Breast epithelium (tissue), 4 donors: ENCODE results near the gene TMEM30B. TPM values are rescaled to one million over a fixed set of nuclear protein-coding genes. Genes with fewer than 3 reads are reported as not detected.

Experiments used
- DNase-seq, 2 donors: peaks; one replicate each; pipeline ENCODE4 v3.0.0-alpha.2; 2019; ENCODE audit warnings: low spot score in 2 of 2
- H3K27ac ChIP-seq, 2 donors: fragments of 200-600 bp; sonication (generic) in 1 of 2; one replicate each; pipeline ENCODE4 v1.5.1; 2016 to 2019; ENCODE audit warnings: mild to moderate bottlenecking in 1 of 2
- H3K27me3 ChIP-seq, 2 donors: fragments of 200-600 bp; sonication (generic) in 1 of 2; one replicate each; pipeline versions ENCODE4 v1.5.1 to v1.6.0; 2017 to 2019; ENCODE audit warnings: control low read depth in 1 of 2, mild to moderate bottlenecking in 1 of 2
- H3K36me3 ChIP-seq: fragments of 200-600 bp; one replicate; pipeline ENCODE4 v1.5.1; 2019
- H3K4me1 ChIP-seq, 2 donors: fragments of 200-600 bp; sonication (generic); one replicate each; pipeline ENCODE4 v1.5.1; 2016 to 2019; ENCODE audit warnings: control low read depth in 1 of 2
- H3K4me3 ChIP-seq, 3 donors: fragments of 200-600 bp; sonication (generic); 1 replicate in 2 of 3; 2 replicates in 1 of 3; pipeline ENCODE4 v1.5.1; 2016 to 2019; ENCODE audit warnings: mild to moderate bottlenecking in 3 of 3, moderate library complexity in 2 of 3
- H3K9me3 ChIP-seq, 2 donors: fragments of 200-600 bp; sonication (generic) in 1 of 2; one replicate each; pipeline ENCODE4 v1.5.1; 2016 to 2019; ENCODE audit warnings: control low read depth in 1 of 2
- POLR2A ChIP-seq: fragments of 450-650 bp; IDR thresholded peaks from one replicate; pipeline ENCODE4 v1.6.1; 2016; ENCODE audit warnings: antibody characterized with exemption, mild to moderate bottlenecking, moderate library complexity
- POLR2AphosphoS5 ChIP-seq, 3 donors: sonication (generic); formaldehyde crosslinking; IDR thresholded peaks; one replicate each; pipeline ENCODE4 v1.6.1; 2017; ENCODE audit warnings: antibody characterized with exemption in 3 of 3
- intact Hi-C: fragments of 100-400 bp; cut with DNase I; formaldehyde crosslinking; loops from one replicate; pipeline ENCODE4 v1.15.1; 2023; ENCODE audit warnings: low total_unique reads
- total RNA-seq, 3 donors: library from RNA; depleted of rRNA; stranded (reverse); fragments of >200 nt; gene quantifications; one replicate each; pipeline ENCODE4 v1.1.0, GENCODE V29; 2016
- TF ChIP-seq, protein P1 (sequence below), 3 donors: fragments of 450-650 bp; IDR thresholded peaks; one replicate each; pipeline ENCODE4 v1.5.1; 2016 to 2017; ENCODE audit warnings: antibody characterized with exemption in 3 of 3, mild to moderate bottlenecking in 3 of 3, moderate library complexity in 3 of 3

TMEM30B gene
- total RNA-seq, 3 donors from 2014 or later = 5.0 to 36.7 (median 20.0) TPM

DNA sequence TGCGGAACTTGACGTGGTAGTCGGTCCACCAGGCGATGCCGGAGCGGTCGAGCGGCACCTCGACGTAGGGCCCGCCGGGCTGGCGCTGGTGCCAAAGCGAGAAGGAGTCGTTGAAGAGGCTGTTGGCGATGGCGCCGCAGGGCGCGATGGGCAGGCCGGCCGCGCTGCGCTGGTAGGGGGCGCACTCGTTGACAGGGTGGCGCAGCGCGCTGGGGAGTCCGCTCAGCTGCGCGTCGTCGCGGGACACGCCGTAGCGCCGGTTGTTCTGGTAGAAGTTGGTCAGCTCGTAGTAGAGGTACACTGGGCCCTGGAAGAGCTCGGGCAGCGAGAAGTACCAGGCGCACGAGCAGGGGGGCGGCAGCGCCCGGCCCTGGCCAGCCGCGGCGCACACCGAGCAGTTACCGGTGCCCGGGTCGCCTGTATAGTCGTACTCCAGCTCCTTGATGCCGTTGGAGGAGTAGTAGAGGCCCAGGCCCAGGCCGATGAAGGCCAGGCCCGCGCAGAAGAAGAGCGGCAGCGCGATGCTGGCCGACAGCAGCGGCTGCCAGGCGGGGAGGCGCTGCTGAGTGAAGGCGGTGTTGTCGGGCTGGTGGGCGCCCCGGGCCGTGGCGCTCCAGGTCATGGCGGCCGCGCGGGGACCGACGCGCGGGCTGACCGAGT, 482 bp downstream of the TMEM30B start:
- intact Hi-C loops = no loop called here
- peaks cover 0 to 4% of the 10 kb centered on the region in 2 donors for H3K9me3 ChIP-seq
- TF ChIP-seq POLR2AphosphoS5 (IDR thresholded peaks at IDR 0.05) (peak; percentile 35 to 63 (median 47)), POLR2A (no peak)
- TF ChIP-seq, protein P1, sequence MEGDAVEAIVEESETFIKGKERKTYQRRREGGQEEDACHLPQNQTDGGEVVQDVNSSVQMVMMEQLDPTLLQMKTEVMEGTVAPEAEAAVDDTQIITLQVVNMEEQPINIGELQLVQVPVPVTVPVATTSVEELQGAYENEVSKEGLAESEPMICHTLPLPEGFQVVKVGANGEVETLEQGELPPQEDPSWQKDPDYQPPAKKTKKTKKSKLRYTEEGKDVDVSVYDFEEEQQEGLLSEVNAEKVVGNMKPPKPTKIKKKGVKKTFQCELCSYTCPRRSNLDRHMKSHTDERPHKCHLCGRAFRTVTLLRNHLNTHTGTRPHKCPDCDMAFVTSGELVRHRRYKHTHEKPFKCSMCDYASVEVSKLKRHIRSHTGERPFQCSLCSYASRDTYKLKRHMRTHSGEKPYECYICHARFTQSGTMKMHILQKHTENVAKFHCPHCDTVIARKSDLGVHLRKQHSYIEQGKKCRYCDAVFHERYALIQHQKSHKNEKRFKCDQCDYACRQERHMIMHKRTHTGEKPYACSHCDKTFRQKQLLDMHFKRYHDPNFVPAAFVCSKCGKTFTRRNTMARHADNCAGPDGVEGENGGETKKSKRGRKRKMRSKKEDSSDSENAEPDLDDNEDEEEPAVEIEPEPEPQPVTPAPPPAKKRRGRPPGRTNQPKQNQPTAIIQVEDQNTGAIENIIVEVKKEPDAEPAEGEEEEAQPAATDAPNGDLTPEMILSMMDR (IDR thresholded peaks at IDR 0.05) = peak in 2 of 3 donors; percentile 53 to 59
- peak; percentile 37 to 72 for DNase-seq
- no peaks in the 10 kb centered on the region for H3K4me1 ChIP-seq
- H3K27ac ChIP-seq = peak overlapping the region; percentile 98
- no peaks in the 10 kb centered on the region for H3K27me3 ChIP-seq
- peak overlapping the region; percentile 56 to 85 (median 75) for H3K4me3 ChIP-seq
- H3K36me3 ChIP-seq = no peaks in the 10 kb centered on the region

GRCh38 chr14:61280092-61280525, 1.0 kb downstream of the TMEM30B start:
- Histone ChIP-seq H3K4me3 (peak overlapping the region; percentile 56 to 85 (median 75)), H3K4me1 (no peaks in the 10 kb centered on the region), H3K27ac (peak overlapping the region; percentile 98), H3K9me3 (peaks cover 0 to 4% of the 10 kb centered on the region in 2 donors), H3K36me3 (no peaks in the 10 kb centered on the region), H3K27me3 (no peaks in the 10 kb centered on the region)
- DNase-seq = peak in 1 of 2 donors; percentile 53
- TF ChIP-seq, protein P1 (IDR thresholded peaks at IDR 0.05) = no peak
- TF ChIP-seq POLR2AphosphoS5 (IDR thresholded peaks at IDR 0.05) = no peak
- no peak for TF ChIP-seq POLR2A
- intact Hi-C loops = no loop called here

GRCh38 chr14:61279082-61279481, 2.1 kb downstream of the TMEM30B start:
- Histone ChIP-seq H3K4me3 (peak overlapping the region in 2 of 3 donors; percentile 75 to 85), H3K36me3 (no peaks in the 10 kb centered on the region), H3K4me1 (no peaks in the 10 kb centered on the region), H3K27me3 (no peaks in the 10 kb centered on the region), H3K27ac (peak overlapping the region; percentile 13 to 98), H3K9me3 (peaks cover 0 to 4% of the 10 kb centered on the region in 2 donors)
- no peak for DNase-seq
- intact Hi-C loops = no loop called here
- TF ChIP-seq, protein P1 (IDR thresholded peaks at IDR 0.05) = no peak
- TF ChIP-seq POLR2AphosphoS5 (IDR thresholded peaks at IDR 0.05) (no peak), POLR2A (no peak)

- peaks cover 0 to 4% of the 10 kb centered on the region in 2 donors for H3K9me3 ChIP-seq
- intact Hi-C loops = no loop called here
- no peak overlapping the region for H3K4me3 ChIP-seq
- no peak overlapping the region for H3K27ac ChIP-seq
- TF ChIP-seq, protein P1 (IDR thresholded peaks at IDR 0.05) = no peak
- no peak for TF ChIP-seq POLR2AphosphoS5 (IDR thresholded peaks at IDR 0.05)
- no peak for TF ChIP-seq POLR2A
- no peaks in the 10 kb centered on the region for H3K27me3 ChIP-seq
- H3K36me3 ChIP-seq = no peaks in the 10 kb centered on the region
- H3K4me1 ChIP-seq = no peaks in the 10 kb centered on the region
- DNase-seq = no peak
Observed at GRCh38 chr14:61277784-61278183, 3.4 kb downstream of the TMEM30B start.

DNA sequence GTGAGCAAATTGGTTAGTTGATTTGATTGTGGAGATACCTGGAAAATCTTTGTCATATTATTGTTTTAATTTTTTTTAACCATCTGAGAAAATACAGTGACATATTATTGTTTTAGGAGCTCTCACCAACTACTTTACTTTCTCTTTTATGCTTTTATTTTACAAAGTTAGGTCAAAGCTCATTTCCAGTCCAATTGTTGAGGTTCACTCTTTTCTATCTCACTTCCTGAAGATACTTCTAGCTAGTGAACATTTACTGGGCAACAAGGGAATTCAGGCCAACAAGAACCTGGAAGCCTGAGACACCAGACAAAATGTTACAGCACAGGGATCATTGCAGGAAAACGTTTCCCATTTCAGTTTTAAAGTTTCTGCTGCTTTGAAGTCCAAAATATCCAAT, 3.9 kb downstream of the TMEM30B start:
- no peak overlapping the region for H3K4me3 ChIP-seq
- peaks cover 0 to 4% of the 10 kb centered on the region in 2 donors for H3K9me3 ChIP-seq
- H3K4me1 ChIP-seq = no peaks in the 10 kb centered on the region
- H3K27ac ChIP-seq = no peak overlapping the region
- no peak for TF ChIP-seq POLR2A
- no peak for TF ChIP-seq POLR2AphosphoS5 (IDR thresholded peaks at IDR 0.05)
- TF ChIP-seq, protein P1 (IDR thresholded peaks at IDR 0.05) = no peak
- intact Hi-C loops = no loop called here
- no peaks in the 10 kb centered on the region for H3K27me3 ChIP-seq
- DNase-seq = no peak
- no peaks in the 10 kb centered on the region for H3K36me3 ChIP-seq
